Measurements from ENCODE around the gene CEACAM16. TPM values are rescaled to one million over a fixed set of nuclear protein-coding genes. Genes with fewer than 3 reads are reported as not detected.

CEACAM16 gene
- total RNA-seq, 6 donors from 2014 or later = not detected

GRCh38 chr19:44673510-44673909 lies 25.4 kb upstream of the CEACAM16 start:
- Histone ChIP-seq H3K36me3 (peaks cover 0 to 10% (median 0%) of the 10 kb centered on the region in 4 donors), H3K27ac (no peak overlapping the region), H3K4me3 (no peak overlapping the region), H3K27me3 (no peaks in the 10 kb centered on the region), H3K9me3 (no peaks in the 10 kb centered on the region), H3K4me1 (peaks cover 0 to 6% (median 3%) of the 10 kb centered on the region in 4 donors)
- DNase-seq = no peak
- TF ChIP-seq POLR2AphosphoS5 (IDR thresholded peaks at IDR 0.05) (no peak), EP300 (IDR thresholded peaks at IDR 0.05) (no peak), CTCF (IDR thresholded peaks at IDR 0.05) (no peak), POLR2A (IDR thresholded peaks at IDR 0.05) (no peak)
- 86 to 94% methylated on average over 4 of the region's 4 CpGs for WGBS, 2 donors
- no peak for ATAC-seq (ENCODE audit: low FRiP score in 2 of 2)

GRCh38 chr19:44675521-44675920 lies 23.4 kb upstream of the CEACAM16 start:
- DNase-seq = no peak
- no peak for ATAC-seq (ENCODE audit: low FRiP score in 2 of 2)
- TF ChIP-seq POLR2AphosphoS5 (IDR thresholded peaks at IDR 0.05) (no peak), POLR2A (IDR thresholded peaks at IDR 0.05) (no peak), CTCF (IDR thresholded peaks at IDR 0.05) (no peak), EP300 (IDR thresholded peaks at IDR 0.05) (no peak)
- Histone ChIP-seq H3K27ac (no peak overlapping the region), H3K36me3 (peaks cover 0 to 22% (median 1%) of the 10 kb centered on the region in 4 donors), H3K9me3 (no peaks in the 10 kb centered on the region), H3K4me1 (peaks cover 0 to 6% (median 3%) of the 10 kb centered on the region in 4 donors), H3K27me3 (no peaks in the 10 kb centered on the region), H3K4me3 (no peak overlapping the region)
- 93 to 97% methylated on average over 6 of the region's 6 CpGs for WGBS, 2 donors

GRCh38 chr19:44677019-44677811 lies 21.7 kb upstream of the CEACAM16 start:
- peaks cover 0 to 6% (median 3%) of the 10 kb centered on the region in 4 donors for H3K4me1 ChIP-seq
- DNase-seq (no peak), ATAC-seq (ENCODE audit: low FRiP score in 2 of 2) (no peak)
- peaks cover 0 to 32% (median 1%) of the 10 kb centered on the region in 4 donors for H3K36me3 ChIP-seq
- no peaks in the 10 kb centered on the region for H3K27me3 ChIP-seq
- WGBS, 2 donors = 51 to 53% methylated on average over 8 of the region's 8 CpGs
- no peak overlapping the region for H3K4me3 ChIP-seq
- peak overlapping the region in 1 of 4 donors; percentile 31 for H3K27ac ChIP-seq
- no peak for TF ChIP-seq POLR2AphosphoS5 (IDR thresholded peaks at IDR 0.05)
- no peak for TF ChIP-seq EP300 (IDR thresholded peaks at IDR 0.05)
- TF ChIP-seq CTCF (IDR thresholded peaks at IDR 0.05) = no peak
- TF ChIP-seq POLR2A (IDR thresholded peaks at IDR 0.05) = no peak
- no peaks in the 10 kb centered on the region for H3K9me3 ChIP-seq

- H3K4me1 ChIP-seq = peaks cover 12 to 28% (median 20%) of the 10 kb centered on the region in 4 donors
- no peaks in the 10 kb centered on the region for H3K27me3 ChIP-seq
- TF ChIP-seq EP300 (IDR thresholded peaks at IDR 0.05) = no peak
- no peak for TF ChIP-seq POLR2AphosphoS5 (IDR thresholded peaks at IDR 0.05)
- no peak for TF ChIP-seq CTCF (IDR thresholded peaks at IDR 0.05)
- no peak for TF ChIP-seq POLR2A (IDR thresholded peaks at IDR 0.05)
- H3K9me3 ChIP-seq = no peaks in the 10 kb centered on the region
- H3K36me3 ChIP-seq = peaks cover 0 to 32% (median 1%) of the 10 kb centered on the region in 4 donors
- DNase-seq (no peak), ATAC-seq (ENCODE audit: low FRiP score in 2 of 2) (no peak)
- H3K27ac ChIP-seq = no peak overlapping the region
- no peak overlapping the region for H3K4me3 ChIP-seq
These were observed 18.4 kb upstream of the CEACAM16 start for GRCh38 chr19:44680536-44680935.

Data from upper lobe of left lung (tissue), 6 donors.